HG03196 (cell line): ENCODE measurements around the gene SLC25A23.

Source experiments
- ATAC-seq: cut with Tn5 transposase; IDR thresholded peaks from one replicate; pipeline ENCODE4 v1.9.1; 2021; ENCODE audit not compliant: unreplicated experiment

The SLC25A23 gene

DNA sequence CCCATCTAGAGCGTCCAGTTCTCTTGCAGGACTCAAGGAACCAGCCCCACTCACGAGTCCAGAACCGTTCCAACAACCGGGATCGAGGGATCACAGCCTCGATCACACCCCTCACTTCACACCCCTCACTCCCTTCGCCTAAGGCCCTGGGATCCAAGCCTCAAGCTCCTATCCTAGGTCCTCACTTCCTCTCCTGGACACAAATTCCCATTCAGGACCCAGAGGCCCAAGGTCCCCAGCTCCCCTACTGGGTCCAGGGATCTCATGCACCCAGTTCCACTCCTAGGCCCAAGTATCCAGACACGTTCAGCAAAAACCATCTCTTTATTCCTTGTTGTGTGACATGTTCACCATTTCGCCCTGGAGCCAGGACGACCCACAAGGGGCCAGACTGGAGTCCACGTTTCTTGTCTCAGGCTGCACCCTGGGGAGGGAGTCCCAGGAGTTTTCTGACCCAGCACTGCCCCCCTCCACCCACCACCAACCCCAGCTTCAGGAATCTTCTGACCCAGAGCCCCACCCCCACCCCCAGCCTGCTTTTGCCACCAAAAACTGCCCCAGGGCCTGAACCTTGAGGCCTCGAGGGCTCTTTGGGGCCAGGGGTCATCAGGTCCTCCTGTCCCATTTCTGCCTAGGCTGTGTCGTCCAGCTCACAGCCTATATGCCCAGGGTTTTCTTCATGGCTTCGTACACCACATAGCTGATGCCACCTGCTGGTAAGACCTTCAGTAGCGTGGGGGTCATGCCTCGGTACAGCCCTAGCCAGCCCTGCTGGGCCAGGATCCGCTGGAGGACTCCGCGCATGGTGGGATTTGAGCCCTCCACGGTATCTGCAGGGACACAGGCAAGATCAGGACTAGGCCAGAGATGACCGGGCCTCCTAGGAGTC, 33.6 kb downstream of the SLC25A23 start:
- no peak for ATAC-seq

DNA sequence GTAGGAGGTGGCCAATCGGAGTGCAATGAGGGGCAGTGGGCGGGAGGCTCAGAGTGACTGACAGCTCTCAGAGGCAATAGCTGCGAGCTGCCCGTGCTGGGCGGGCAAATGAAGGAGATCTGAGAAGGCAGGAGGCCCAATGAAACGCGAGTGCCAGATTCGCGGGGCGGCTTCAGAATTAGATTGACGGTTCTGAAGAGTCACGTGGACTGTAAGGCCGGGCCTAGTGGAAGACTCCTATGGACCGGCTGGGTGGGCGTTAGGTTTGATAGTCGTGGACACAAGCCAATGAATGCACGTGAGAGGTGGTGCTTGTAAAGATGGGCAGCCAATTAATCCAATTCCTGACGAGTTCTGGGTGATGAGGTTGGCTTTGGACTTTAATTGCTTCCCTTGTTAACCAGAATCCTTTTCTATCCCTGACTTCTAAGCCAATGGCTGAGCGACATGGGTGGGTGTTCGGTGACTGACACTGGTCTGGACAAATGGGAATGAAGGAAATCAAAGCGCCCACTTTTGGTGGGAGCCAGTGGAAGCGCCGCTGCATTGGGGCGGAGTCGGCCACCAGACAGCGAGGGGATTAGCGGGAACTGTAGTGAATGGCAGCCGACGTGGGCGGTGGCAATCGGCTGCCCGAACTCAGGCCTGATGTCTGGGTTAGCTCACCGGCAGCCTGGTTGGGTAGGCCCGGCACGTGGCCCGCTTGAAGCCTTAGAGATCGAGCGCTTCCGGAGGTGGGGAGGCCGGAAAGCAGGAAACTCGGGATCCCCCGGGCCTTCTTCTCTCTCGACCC, 34.5 kb downstream of the SLC25A23 start:
- peak; percentile 84 for ATAC-seq

DNA sequence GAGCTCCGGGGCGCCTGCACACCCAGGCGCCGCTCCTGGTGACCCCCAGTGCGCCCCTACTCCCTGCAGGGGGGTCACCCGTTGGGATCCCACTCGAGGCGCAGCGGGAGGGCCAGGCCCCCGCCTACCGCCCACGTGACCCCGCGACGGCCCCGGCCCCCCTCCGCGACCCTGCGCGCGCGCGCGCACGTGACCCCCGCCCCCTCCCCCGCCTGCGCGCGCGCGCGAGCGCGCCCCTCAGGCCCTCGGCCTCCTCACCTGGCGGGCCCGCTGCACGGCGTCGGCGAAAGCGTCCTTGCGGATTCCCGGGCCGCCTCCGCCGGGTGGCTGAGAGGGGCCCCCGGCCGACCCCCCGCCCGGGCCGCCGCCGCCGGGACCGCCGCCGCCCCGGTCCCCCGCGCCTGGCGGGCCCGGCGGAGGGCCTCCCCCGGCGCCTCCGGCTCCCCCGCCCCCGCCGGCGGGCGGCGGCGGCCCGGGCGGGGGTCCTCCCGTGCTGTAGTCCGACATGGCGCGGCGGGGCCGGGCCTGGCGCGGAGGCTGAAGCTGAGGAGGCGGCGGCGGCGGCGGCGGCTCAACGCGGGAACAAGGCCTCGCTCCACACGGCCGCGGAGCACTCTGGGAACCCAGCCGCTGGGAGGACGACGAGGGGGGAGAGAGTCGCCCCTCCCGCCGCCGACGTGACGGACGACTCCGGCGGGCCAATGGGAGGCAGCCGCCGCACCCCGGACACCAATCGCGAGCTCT, 35.2 kb downstream of the SLC25A23 start, which contains the start of gene KHSRP:
KHSRP (minus strand) TSS at position 617 of the 744 bp plus-strand sequence; CDS start at position 507, 110 bp downstream.
- no peak for ATAC-seq

DNA sequence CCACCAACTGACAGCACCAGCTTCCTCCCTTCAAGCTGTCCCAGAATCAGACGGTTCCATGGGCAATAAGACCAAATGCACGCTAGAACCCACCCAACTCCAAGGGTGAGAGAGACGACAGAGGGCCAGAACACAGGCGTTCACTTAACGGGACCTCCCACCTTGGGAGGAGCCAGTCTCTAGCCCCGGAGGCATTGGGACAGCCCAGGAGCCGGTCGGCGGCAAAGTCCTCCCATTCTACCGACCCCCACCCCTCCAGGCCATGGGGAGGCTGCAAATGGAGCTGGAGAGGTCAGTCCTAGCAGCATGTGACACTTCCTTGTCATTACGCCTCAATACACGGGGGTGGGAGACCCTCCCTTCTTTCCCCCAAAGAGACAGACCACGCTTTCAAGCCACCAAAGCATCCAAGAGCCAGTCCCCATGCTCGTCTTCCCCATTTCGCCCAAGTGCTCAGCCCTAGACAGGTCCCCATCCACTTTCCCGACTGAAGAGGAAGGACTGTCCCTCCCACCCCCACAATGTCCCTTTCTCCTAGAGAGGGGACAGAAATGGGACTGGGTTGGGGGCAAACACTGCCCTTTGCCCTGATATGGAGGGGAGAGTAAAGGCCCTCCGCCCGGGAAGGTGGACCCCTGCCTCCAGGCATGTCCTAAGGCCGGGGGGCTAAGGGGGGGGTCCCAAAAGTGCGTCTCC, 35.9 kb downstream of the SLC25A23 start:
- ATAC-seq: no peak

DNA sequence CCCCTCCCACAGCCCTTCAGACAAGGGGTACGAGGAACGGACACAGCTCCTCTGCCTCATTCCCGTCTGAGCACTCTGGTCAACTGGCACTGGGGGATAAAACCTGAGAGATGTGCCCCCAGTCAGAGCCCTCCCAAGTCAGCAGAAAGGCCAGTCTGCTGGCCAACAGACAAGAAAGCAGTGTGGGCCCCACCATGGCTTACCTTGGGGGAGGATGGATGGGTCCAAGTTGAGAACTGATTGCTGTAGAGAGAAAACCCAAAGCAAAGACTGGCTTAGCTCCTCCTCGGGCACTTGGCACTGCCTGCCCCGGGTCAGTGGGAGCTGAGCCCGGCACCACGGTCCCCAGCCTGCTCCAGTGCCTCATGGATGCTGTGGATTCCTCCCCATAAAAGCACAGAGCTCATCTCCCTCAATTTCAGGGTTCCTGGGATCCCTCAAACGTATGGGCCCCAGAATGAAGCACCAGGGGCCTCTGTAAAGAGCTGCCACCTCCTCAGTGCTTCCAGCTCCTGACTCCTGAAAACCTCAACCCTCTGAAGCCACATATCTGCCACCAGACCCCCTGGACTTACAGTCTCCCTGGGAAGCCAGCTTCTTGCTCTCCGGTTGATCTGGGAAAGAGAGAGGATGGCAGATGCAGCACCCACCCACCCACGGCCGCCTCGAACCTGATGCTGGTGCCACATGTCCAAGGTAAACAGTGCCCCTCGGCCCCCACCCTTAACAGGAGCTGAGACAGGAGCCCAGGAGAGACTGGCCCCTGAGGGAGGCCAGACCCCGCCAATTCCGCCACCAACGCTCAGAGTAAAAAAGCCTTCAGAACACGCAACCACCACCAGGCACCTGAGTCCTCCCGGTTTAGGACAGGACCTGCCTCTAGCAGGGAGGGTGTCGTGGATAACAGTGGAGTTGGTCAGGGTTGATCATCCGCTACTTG, 38.2 kb downstream of the SLC25A23 start:
- ATAC-seq: no peak

DNA sequence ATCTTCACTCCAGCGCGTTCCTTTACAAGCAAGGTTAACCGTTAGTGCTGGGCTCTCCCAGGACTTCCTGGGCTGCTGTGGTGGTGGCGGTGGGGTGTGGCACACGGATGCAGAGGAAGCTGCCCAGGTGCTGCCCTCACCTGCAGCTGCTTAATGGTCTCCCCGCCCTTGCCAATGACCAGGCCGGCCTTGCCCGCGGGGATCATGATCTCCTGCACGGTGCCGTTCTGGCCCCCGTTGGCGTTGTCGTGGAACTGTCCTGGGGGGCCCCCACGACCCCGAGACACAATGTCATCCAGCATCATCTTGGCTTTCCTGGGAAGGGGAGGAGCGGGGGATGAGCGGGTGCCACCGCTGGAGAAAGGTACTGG, 41.0 kb downstream of the SLC25A23 start:
- ATAC-seq: no peak

DNA sequence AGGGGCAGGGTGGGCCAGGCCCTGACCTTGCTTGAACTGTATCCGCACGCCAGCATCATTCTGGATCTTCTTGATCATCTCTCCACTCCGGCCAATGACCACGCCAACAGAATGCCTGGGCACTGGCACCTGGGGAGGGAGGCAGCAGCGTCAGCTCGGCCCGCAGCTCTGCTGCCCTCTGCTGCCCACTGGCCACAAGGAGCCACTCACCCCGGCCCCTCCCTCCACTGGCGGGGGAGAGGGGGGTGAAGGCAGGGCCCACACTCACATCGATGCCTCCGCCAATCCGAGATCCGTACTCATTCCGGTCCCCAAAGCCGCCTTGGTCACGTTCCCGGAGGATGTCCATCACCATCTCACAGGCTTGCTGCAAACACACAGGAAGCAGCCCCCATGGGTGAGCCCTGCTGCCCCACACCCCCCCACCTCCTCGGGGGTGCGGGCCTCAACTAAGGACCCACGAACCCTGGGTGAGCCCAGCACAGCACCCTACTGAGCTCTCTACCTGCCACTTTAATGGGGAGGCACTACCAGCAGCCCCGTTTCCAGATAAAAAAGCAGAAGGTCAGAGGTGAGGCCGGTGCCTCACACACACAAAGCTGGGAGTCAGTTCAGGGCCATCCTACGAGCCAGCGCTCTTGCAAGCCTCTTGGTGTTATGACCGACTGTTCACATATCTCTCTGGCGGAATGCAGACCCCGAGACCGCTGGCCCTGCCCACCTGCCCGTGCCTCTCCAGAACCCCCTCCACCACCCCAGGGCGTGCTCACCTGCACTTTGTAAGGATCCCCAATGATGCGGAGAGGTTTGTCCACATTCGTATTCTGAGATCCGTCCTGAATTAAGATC, 41.7 kb downstream of the SLC25A23 start:
- ATAC-seq: no peak

DNA sequence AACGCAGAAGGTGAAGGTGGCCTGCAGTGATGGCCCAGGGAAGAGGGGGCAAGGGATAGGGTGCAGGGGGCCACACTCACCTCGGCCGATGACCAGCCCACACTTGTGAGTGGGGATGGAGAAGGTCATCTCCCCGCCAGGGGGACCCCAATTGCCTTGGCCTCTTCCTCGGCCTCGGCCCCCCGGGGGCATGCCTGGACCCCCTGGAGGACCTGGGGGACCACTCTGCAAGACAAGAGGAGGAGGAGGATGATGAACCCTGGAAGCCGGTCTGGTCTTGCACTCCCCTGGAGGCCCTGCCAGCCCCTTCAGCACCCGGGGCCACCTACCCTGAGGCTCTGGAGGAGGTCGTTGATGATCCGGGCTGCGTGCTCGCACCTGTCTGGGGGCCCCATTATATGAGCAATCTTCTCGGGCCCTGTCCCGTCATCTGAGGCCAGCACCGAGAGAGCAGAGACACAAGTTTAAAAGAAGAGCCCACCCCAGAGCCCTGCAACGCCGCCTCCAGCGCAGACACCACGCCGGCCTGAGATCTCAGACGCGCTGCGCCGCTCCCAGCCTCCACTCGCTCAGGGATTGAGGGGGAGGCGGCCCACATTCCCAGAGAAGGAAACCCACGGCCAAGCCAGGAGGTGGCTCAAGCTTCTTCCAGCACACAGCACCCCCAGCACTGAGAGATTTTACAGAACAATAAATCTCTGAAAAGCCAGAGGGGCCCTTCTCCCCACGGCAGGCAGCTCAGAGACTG, 42.8 kb downstream of the SLC25A23 start:
- no peak for ATAC-seq

DNA sequence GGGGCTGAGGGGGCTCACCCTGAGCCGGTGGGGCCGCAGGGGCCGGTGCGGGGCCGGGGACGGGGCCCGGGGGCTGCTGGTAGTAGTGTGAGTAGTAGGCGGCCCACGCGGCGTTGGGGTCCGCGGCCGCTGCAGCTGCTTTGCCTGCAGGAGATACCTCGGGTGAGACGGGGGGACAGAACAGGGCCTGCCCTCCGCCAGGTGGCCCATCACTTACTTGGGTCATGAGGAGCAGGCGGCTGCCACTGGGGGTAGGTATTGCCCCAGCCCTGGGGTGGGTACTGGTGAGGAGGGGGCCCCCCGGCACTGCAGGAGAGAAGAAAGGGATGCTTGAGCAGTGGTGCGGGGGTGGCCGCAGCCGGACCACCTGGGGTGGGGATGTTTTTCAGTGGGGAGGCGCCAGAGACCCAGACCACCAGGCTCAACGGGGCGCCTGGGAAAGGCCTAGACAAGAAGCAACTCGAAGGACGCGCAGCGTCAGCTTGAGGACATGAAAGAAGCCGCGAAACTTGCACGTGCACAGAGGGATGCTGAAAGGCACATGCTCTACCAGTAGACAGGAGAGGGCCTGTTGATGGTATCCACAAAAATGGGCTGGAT, 43.9 kb downstream of the SLC25A23 start:
- no peak for ATAC-seq

DNA sequence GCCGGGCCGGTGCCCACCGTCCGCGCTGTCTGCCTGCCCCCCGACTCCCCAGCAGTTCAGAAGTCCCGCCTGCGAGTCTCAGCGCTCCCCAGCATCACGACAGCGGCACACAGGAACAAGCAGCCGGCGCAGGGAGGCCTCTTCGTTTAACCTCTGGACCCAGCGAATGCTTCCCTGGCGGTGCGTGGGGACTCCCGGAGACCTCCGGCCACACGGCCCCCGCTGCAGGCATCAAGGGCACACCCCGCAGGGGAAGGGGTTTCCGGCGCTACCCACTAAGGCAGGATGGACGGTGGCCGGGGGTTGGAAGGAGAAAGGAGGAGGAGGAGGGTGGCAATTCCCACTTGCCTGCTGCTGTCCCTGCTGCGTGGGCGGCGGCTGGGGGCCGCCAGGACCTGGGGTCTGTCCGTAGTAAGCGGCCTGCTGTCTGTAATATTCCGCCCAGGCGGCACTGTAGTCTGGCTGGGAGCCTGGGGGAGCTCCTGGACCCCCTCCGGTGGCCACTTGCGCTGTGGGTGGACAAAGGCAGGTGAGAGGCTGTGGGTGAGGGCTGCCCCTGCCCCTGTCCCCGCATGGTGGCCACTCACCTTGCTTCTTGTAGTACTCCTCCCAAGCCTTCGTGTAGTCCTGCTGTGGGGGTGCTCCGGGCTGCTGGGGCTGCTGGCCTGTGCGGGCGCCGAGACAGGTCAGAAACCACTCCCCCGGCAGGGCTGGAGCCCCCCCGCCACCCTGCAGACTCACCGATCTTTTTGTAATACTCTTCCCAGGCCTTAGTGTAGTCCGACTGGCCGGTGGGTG, 44.6 kb downstream of the SLC25A23 start:
- no peak for ATAC-seq

DNA sequence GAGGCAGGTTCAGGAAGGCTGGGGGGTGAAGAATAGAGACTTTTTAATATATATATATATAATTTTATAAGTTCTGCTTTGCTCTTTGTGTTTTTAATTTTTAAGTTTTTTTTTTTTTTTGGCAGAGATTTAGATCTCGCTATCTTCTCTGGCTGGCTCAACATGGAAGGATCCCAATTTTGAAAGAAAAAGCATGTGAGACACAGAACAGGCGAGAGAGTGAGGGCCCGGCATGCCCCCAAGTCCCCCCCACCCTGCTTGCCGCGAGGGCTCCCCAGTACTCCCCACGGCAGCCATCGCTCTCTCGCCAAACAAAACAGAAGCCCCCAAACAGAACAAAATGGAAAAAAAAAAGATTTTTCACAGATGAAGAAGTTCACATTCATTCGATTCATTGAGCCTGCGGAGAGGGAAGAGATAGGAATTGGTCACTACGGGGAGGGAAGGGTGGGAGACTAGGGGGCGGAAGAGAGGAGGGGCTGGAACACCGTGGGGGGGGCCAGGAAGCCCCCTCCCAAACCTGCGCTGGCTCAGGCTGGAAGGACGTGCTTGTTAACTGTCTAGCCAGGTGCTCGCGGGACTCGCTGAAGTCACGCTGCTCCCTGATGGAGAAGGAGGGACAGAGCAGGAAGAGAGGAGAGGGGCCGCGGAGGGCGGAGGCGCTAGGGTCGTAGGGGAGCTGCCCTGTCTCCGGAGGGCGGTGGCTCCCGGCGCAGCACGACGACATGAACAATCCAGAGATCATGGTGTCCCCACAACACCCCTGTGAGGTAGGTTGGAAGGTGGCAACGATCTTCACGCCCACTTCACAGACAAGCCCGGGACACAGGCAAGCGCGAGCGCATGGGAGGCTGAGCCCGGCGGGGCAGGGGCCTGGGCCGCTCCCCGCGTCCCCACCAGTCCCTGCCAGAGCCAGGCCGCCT, 45.6 kb downstream of the SLC25A23 start:
- no peak for ATAC-seq

DNA sequence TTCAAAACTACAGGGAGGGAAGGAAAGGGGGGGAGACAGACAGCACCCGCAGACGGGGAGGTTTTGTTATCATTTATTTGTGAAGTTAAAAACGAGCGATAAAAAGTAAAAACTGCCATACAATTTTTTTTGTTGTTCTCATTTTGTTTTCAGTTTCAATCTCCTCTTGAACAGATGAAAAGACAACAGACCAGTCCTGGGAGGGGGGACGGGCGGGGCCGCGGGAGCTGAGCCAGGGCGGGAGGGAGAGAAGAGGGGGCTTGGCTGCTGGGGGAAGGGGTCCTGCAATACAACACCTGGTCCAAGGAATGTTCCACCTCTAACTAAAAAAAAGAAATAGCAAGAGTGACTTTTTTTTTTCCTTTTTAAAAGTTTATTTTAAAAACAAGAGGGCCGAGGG, 46.3 kb downstream of the SLC25A23 start:
- no peak for ATAC-seq

DNA sequence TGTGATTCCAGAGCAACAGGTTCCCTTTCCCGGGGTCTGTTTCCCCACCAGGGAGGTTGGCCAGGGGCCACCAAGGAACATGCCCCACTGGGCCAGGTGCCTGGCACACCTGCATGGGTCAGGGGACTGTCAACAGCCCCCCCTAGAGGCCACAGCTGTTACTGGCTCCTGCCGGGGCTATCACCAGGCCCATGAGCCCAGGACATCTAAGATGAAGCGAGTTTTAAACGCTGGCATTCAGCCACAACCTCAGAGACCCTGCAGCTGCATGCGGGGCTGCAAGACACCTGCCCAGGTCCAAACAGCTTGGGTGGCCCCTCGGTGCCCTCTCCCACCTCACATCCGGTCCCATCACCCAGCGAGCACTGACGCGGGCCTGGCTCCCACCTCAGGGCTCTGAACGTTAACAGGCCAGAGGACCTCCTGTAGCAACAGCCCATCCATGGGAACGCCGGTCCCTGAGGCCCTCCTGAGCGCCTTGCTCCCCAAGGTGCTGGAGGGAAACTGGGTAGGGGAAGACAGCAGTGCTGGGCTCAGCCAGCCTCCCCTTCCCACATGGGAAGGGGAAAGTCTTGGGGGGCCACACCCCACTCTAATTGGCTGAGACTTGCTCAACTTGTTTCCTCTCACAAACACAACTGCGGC, 47.0 kb downstream of the SLC25A23 start:
- no peak for ATAC-seq

DNA sequence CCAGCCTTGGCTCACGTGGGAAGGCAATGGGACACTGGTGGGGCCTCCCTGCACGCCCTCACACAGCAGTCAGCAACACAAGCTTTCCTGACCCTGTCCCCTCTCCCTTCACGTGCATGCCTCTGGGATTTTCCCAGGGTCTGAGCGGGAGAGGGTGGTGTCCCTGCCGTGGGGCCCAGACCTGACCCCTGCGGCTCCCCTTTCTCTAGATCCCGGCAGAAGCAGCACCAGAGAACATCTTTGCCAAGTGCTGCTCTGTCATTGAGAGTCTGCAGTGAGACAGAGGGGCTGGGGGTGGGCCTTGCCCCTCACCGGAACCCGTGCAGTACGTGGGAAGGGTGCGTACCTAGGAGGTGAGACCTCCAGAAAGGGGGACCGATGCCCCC, 47.5 kb downstream of the SLC25A23 start:
- no peak for ATAC-seq

DNA sequence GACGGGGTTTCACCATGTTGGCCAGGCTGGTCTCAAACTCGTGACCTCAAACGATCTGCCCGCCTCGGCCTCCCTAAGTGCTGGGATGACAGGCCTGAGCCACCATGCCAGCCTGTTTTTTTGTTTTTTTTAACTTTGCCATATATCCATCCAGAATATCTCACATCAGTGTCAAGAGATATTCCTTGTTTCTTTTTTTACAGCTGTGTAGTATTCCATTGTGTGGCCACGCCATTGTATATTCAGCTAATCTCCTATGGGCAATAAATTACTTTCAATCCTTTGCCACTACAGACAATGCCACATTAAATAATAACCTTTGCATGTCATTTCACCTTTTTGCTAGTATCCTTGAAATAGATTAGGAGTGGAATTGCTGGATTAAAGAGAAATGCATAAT, 50.2 kb downstream of the SLC25A23 start:
- ATAC-seq: no peak
